Mammary epithelial cell (primary cell): ENCODE measurements around the gene STOX1.

Source experiments
- CTCF ChIP-seq, 2 donors: IDR thresholded peaks in 1 of 2; conservative IDR thresholded peaks in 1 of 2; 2 replicates each; pipeline ENCODE4 v1.5.1; 2011 to 2012; ENCODE audit warnings: inconsistent platforms in 2 of 2, low read length in 2 of 2, mild to moderate bottlenecking in 2 of 2, control low read depth in 1 of 2, low read depth in 1 of 2; ENCODE audit not compliant: insufficient read depth in 1 of 2; ENCODE audit errors: extremely low read depth in 1 of 2
- EZH2 ChIP-seq: IDR thresholded peaks from 2 replicates; pipeline ENCODE4 v1.6.1; 2012; ENCODE audit warnings: low read length, inconsistent platforms, borderline replicate concordance

- no peak for TF ChIP-seq EZH2
- no peak for TF ChIP-seq CTCF (conservative IDR thresholded peaks at IDR 0.05 in 1 of 2, IDR thresholded peaks at IDR 0.05 in 1 of 2; ENCODE audit: extremely low read depth in 1 of 2, insufficient read depth in 1 of 2, low read depth in 1 of 2, low read length in 2 of 2)
Observed at GRCh38 chr10:68880181-68880580, 52.9 kb downstream of the STOX1 start.
